Measurements from ENCODE around the gene MT1X.
A peak's percentile ranks its signal among the peaks of the same experiment; 100 is the strongest.

MT1X gene

GRCh38 chr16:56682703-56683397 lies 580 bp downstream of the MT1X start:
- peaks cover 51% of the 10 kb centered on the region for H3K27me3 Mint-ChIP-seq (ENCODE audit: low read depth)
- no peak for TF ChIP-seq CTCF (IDR thresholded peaks at IDR 0.05; ENCODE audit: unreplicated experiment in 3 of 3)
- peaks cover 15% of the 10 kb centered on the region for H3K4me1 Mint-ChIP-seq
- H3K9me3 Mint-ChIP-seq = peaks cover 14% of the 10 kb centered on the region
- H3K4me3 Mint-ChIP-seq = peak overlapping the region; percentile 90 to 94 (median 92)
- peaks cover 7% of the 10 kb centered on the region for H3K36me3 Mint-ChIP-seq (ENCODE audit: low read depth)
- H3K27ac Mint-ChIP-seq = peak overlapping the region in 2 of 3 experiments; percentile 64 to 92

GRCh38 chr16:56683424-56684172 lies 1.3 kb downstream of the MT1X start:
- Mint-ChIP-seq H3K36me3 (ENCODE audit: low read depth) (peaks cover 9% of the 10 kb centered on the region), H3K27ac (no peak overlapping the region), H3K4me1 (peaks cover 15% of the 10 kb centered on the region), H3K27me3 (ENCODE audit: low read depth) (peaks cover 51% of the 10 kb centered on the region), H3K9me3 (peaks cover 17% of the 10 kb centered on the region), H3K4me3 (peak overlapping the region; percentile 90 to 94 (median 92))
- no peak for TF ChIP-seq CTCF (IDR thresholded peaks at IDR 0.05; ENCODE audit: unreplicated experiment in 3 of 3)

GRCh38 chr16:56684256-56684925 lies 2.1 kb downstream of the MT1X start:
- peaks cover 10% of the 10 kb centered on the region for H3K36me3 Mint-ChIP-seq (ENCODE audit: low read depth)

GRCh38 chr16:56684926-56685590 lies 2.8 kb downstream of the MT1X start:
- Mint-ChIP-seq H3K4me1 (peaks cover 15% of the 10 kb centered on the region), H3K27me3 (ENCODE audit: low read depth) (peaks cover 49% of the 10 kb centered on the region), H3K27ac (no peak overlapping the region)

More at GRCh38 chr16:56684256-56684925, 2.1 kb downstream of the MT1X start:
- Mint-ChIP-seq H3K27ac (peak overlapping the region in 1 of 3 experiments; percentile 15), H3K27me3 (ENCODE audit: low read depth) (peaks cover 48% of the 10 kb centered on the region), H3K4me3 (peak overlapping the region; percentile 90 to 94 (median 92)), H3K4me1 (peaks cover 15% of the 10 kb centered on the region), H3K9me3 (peaks cover 17% of the 10 kb centered on the region)
- TF ChIP-seq CTCF (IDR thresholded peaks at IDR 0.05; ENCODE audit: unreplicated experiment in 3 of 3) = no peak

GRCh38 chr16:56686758-56687157 lies 4.5 kb downstream of the MT1X start:
- H3K4me3 Mint-ChIP-seq = no peak overlapping the region
- no peak overlapping the region for H3K27ac Mint-ChIP-seq
- peaks cover 12% of the 10 kb centered on the region for H3K4me1 Mint-ChIP-seq
- H3K36me3 Mint-ChIP-seq (ENCODE audit: low read depth) = peaks cover 10% of the 10 kb centered on the region
- peaks cover 42% of the 10 kb centered on the region for H3K27me3 Mint-ChIP-seq (ENCODE audit: low read depth)
- no peak for TF ChIP-seq CTCF (IDR thresholded peaks at IDR 0.05; ENCODE audit: unreplicated experiment in 3 of 3)
- peaks cover 23% of the 10 kb centered on the region for H3K9me3 Mint-ChIP-seq

More at GRCh38 chr16:56684926-56685590, 2.8 kb downstream of the MT1X start:
- Mint-ChIP-seq H3K9me3 (peaks cover 17% of the 10 kb centered on the region), H3K4me3 (no peak overlapping the region), H3K36me3 (ENCODE audit: low read depth) (peaks cover 10% of the 10 kb centered on the region)
- TF ChIP-seq CTCF (IDR thresholded peaks at IDR 0.05; ENCODE audit: unreplicated experiment in 3 of 3) = no peak
